Activated CD8-positive, alpha-beta T cell treated with anti-CD3 and anti-CD28 coated beads, Interleukin-2, amount 10 ng/mL, durations not matched to agents 7 days and 5 days (primary cell): ENCODE results near the gene OPA1. TPM values are rescaled to one million over a fixed set of nuclear protein-coding genes. Genes with fewer than 3 reads are reported as not detected.

Experiments used
- total RNA-seq, 2 experiments: library from RNA; stranded (reverse); gene quantifications; one replicate each; pipeline ENCODE4 v1.2.3, GENCODE V29; 2021

The OPA1 gene
- total RNA-seq, 2 experiments from 2014 or later = 61.3 TPM

Other genes starting within 250 kb of the OPA1 start
- not detected for gene ATP13A5, start 214.5 kb upstream of the OPA1 start, total RNA-seq
- 1 to 10 TPM; 1.8 to 2.4 TPM for gene ATP13A4, start 38.3 kb upstream of the OPA1 start, total RNA-seq